ENCODE results near the gene SCGB3A1. TPM values are rescaled to one million over a fixed set of nuclear protein-coding genes. Genes with fewer than 3 reads are reported as not detected.
A peak's percentile ranks its signal among the peaks of the same experiment; 100 is the strongest.

SCGB3A1 gene, protein sequence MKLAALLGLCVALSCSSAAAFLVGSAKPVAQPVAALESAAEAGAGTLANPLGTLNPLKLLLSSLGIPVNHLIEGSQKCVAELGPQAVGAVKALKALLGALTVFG
- total RNA-seq = not detected

DNA sequence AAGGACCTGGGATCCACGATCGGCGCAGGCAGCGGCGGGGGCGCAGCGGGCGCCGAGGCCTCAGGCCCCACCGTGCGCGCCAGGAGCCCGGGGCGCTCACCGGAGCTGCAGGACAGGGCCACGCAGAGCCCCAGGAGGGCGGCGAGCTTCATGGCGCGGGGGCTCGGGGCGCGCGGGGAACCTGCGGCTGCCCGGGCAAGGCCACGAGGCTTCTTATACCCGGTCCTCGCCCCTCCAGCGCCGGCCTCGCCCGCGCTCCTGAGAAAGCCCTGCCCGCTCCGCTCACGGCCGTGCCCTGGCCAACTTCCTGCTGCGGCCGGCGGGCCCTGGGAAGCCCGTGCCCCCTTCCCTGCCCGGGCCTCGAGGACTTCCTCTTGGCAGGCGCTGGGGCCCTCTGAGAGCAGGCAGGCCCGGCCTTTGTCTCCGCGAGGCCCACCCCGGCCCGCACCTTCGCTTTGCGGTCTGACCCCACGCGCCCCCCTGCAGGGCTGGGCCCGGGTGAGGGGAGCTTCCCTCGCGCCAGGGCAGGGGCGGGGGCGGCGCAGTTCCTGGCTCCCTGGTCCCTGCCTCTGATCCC is at the start of gene SCGB3A1:
TSS of gene SCGB3A1 (minus strand) at position 189 of the 577 bp plus-strand sequence. CDS start at position 152, 37 bp downstream.
- DNase-seq (ENCODE audit: low spot score) = peak; percentile 38
- H3K27me3 ChIP-seq = peaks cover 0 to 18% of the 10 kb centered on the region in 2 donors

DNA sequence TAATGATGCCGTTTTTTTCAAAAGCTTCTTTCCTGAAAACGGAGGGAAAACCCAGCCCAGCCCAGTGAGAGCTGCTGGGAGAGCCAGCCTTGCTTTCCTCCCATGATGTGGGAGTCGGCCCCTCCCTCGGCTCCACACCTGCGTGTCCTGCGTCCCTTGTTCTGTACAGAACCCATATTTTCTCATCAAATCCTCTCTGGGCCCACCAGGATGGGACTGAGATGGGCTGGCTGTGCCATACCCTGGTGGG is 49.2 kb upstream of the SCGB3A1 start:
- Histone ChIP-seq H3K4me3 (no peak overlapping the region), H3K9me3 (no peaks in the 10 kb centered on the region), H3K27me3 (no peaks in the 10 kb centered on the region), H3K36me3 (no peaks in the 10 kb centered on the region), H3K27ac (no peak overlapping the region), H3K4me1 (peaks cover 0 to 13% of the 10 kb centered on the region in 2 donors)
- DNase-seq (ENCODE audit: low spot score) = no peak
- TF ChIP-seq, protein P1, sequence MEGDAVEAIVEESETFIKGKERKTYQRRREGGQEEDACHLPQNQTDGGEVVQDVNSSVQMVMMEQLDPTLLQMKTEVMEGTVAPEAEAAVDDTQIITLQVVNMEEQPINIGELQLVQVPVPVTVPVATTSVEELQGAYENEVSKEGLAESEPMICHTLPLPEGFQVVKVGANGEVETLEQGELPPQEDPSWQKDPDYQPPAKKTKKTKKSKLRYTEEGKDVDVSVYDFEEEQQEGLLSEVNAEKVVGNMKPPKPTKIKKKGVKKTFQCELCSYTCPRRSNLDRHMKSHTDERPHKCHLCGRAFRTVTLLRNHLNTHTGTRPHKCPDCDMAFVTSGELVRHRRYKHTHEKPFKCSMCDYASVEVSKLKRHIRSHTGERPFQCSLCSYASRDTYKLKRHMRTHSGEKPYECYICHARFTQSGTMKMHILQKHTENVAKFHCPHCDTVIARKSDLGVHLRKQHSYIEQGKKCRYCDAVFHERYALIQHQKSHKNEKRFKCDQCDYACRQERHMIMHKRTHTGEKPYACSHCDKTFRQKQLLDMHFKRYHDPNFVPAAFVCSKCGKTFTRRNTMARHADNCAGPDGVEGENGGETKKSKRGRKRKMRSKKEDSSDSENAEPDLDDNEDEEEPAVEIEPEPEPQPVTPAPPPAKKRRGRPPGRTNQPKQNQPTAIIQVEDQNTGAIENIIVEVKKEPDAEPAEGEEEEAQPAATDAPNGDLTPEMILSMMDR (IDR thresholded peaks at IDR 0.05) = no peak

More for the DNA sequence above, at the start of gene SCGB3A1:
- no peak within 1 kb of the TSS for H3K27ac ChIP-seq
- peaks cover 0 to 20% of the 10 kb centered on the region in 2 donors for H3K4me1 ChIP-seq
- peak within 1 kb of the TSS in 1 of 2 donors; percentile 41 for H3K4me3 ChIP-seq
- TF ChIP-seq, protein P1 (IDR thresholded peaks at IDR 0.05) = no peak
- no peaks in the 10 kb centered on the region for H3K36me3 ChIP-seq
- H3K9me3 ChIP-seq = no peaks in the 10 kb centered on the region

DNA sequence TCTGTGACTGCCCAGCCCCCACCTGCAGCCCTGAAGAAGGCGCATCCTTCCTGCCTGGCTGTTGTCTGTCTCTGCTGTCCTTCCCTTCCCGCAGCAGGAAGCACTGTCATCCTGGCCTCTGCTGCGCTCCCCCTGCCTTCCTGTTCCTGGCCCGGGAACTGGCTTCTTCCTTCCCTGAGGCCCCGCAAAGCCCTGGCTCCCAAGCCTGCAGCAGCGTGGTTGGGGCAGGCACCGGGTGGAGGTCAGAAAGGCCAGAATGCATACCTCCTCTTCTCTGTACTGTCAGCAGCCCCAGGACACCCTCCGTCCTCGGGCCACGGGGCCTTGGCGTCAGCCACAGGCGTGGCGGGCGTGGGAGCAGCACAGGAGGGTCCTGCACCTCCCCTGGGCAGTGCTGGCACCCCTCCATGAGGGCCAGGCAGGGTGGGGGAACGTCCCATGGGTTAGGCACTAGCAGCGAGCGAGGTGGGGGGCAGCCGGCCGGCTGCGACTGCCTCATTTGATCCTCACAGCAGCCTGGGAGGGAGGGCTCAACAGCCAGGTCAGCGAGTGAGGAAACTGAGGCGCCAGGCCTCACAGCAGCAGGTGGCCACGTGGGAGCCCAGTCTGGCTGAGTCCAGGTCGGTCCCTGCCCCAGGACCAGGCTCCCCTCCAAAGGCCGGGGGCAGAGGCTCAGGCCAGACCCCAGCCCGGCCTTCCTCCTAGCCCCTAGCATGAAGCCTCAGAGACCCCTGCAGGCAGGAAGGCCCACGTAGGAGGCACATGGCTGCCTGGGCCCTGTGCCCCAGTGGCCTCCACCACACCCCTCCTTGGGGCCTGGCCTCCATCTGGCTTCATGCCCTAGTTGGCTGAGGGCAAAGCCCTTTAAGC is 48.7 kb upstream of the SCGB3A1 start:
- Histone ChIP-seq H3K27me3 (no peaks in the 10 kb centered on the region), H3K4me3 (no peak overlapping the region), H3K9me3 (no peaks in the 10 kb centered on the region), H3K36me3 (no peaks in the 10 kb centered on the region), H3K27ac (no peak overlapping the region), H3K4me1 (peaks cover 0 to 8% of the 10 kb centered on the region in 2 donors)
- no peak for DNase-seq (ENCODE audit: low spot score)
- TF ChIP-seq, protein P1 (IDR thresholded peaks at IDR 0.05) = no peak

DNA sequence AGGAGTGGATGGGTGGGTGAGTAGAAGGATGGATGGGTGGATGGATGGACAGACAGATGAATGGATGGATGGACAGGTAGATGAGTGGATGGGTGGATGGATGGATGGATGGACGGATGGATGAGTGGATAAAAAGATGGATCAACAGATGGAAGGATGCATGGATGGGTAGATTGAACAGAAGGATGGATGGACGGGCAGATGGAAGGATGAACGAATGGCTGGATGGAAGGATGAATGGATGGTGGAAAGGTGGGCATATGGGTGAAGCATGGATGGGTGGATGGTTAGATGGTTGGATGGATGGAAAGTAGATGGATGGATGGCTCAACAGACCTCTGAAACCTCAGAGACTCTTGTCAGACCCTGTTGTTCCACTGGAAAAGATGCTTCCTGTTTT is 48.0 kb upstream of the SCGB3A1 start:
- no peak for DNase-seq (ENCODE audit: low spot score)
- H3K27ac ChIP-seq = no peak overlapping the region
- no peaks in the 10 kb centered on the region for H3K27me3 ChIP-seq
- TF ChIP-seq, protein P1 (IDR thresholded peaks at IDR 0.05) = no peak
- H3K4me3 ChIP-seq = no peak overlapping the region
- H3K36me3 ChIP-seq = no peaks in the 10 kb centered on the region
- no peaks in the 10 kb centered on the region for H3K9me3 ChIP-seq
- peaks cover 0 to 6% of the 10 kb centered on the region in 2 donors for H3K4me1 ChIP-seq

DNA sequence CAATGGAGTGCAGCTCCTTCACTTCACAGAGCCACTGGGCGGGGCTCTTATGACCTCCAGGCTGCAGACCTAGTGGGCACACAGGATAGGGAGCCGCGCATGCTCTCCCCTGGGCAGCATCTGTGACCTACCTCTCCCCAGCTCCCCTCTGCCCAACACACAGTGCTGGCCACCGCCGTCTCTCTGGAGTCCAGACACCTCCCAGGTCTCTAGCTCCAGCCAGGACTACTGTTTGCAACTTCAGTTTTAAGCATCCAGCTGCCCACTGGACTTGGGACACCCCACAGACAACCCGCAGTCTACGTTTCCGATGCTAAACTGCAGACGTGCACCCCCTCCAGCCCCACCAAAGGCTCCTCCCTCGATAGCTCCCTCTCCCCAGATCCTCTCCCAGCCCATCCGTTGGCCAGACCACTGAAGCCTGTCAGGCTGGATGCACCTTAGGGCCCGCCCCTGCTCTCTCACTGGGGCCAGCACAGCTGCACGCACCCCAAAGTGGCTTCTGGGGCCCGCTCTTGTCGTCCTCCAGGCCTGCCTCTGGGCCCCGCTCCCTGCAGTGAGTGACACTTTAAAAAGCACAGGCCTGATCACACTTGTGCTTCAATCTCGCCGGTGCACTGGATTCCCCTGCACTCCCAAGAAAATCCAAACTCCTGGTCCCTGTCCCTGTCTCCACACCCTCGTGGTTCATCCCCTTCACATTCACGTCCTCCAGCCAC is 46.8 kb upstream of the SCGB3A1 start:
- Histone ChIP-seq H3K27me3 (no peaks in the 10 kb centered on the region), H3K9me3 (no peaks in the 10 kb centered on the region), H3K27ac (no peak overlapping the region), H3K4me1 (peaks cover 0 to 6% of the 10 kb centered on the region in 2 donors), H3K36me3 (no peaks in the 10 kb centered on the region), H3K4me3 (no peak overlapping the region)
- TF ChIP-seq, protein P1 (IDR thresholded peaks at IDR 0.05) = no peak
- no peak for DNase-seq (ENCODE audit: low spot score)

Measured in right atrium auricular region (tissue), 2 donors.